HG02973 (cell line): ENCODE measurements around the gene LRIT1.
"Not testable (repeated sequence)": the region's sequence is repeated elsewhere in the genome, so short reads cannot be mapped to it uniquely, and the experiment has no call there.

ENCODE experiments used
- ATAC-seq: cut with Tn5 transposase; IDR thresholded peaks from one replicate; pipeline ENCODE4 v1.9.1; 2021; ENCODE audit warnings: moderate library complexity; ENCODE audit not compliant: unreplicated experiment

The LRIT1 gene, protein sequence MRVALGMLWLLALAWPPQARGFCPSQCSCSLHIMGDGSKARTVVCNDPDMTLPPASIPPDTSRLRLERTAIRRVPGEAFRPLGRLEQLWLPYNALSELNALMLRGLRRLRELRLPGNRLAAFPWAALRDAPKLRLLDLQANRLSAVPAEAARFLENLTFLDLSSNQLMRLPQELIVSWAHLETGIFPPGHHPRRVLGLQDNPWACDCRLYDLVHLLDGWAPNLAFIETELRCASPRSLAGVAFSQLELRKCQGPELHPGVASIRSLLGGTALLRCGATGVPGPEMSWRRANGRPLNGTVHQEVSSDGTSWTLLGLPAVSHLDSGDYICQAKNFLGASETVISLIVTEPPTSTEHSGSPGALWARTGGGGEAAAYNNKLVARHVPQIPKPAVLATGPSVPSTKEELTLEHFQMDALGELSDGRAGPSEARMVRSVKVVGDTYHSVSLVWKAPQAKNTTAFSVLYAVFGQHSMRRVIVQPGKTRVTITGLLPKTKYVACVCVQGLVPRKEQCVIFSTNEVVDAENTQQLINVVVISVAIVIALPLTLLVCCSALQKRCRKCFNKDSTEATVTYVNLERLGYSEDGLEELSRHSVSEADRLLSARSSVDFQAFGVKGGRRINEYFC

DNA sequence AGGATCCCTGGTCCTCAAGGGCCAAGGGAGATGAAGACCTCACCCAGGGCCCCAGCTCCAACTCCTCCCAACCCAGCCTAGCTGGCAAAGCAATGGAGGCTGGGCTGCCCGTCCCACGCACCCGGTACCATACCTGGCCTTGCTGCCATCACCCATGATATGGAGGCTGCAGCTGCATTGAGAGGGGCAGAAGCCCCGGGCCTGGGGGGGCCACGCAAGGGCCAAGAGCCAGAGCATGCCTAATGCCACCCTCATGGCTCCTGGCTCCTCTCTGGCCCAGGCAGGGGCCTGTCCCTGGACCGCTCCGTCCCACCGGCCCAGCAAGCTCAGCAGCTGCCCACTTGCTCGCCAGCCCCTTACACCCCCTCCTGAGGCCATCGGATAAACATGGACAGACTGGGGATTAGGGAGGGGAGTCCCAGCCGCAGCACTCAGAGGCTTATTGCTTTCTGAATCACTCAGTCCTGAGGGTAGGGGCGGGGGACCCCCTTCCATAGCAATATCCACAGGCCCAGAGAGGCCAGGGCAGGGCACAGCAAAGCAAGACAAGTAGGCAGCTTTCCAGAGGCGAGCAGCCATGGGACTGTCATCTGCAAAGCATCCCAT is at the start of gene LRIT1:
TSS of gene LRIT1 (minus strand) at position 362 of the 606 bp plus-strand sequence. CDS start at position 255, 107 bp downstream.
- no peak for ATAC-seq

DNA sequence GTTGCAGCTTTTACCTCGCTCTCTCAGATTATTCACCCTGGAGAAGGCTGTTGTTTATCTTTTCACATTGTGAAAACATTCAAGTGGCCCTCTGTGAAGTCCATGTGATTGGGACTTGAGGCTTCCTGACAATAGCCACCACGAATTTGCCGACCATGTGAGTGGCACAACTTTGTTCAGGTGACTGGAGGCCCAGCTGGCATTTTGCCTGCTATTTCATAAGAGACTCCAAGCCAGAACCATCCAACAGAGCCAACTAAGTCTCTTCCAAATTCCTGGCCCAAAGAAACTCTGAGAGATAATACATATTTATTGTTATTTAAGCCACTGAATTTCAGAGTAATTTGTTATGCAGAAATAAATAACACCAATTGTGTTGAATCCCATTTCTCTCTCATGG is 48.9 kb upstream of the LRIT1 start:
- no peak for ATAC-seq

DNA sequence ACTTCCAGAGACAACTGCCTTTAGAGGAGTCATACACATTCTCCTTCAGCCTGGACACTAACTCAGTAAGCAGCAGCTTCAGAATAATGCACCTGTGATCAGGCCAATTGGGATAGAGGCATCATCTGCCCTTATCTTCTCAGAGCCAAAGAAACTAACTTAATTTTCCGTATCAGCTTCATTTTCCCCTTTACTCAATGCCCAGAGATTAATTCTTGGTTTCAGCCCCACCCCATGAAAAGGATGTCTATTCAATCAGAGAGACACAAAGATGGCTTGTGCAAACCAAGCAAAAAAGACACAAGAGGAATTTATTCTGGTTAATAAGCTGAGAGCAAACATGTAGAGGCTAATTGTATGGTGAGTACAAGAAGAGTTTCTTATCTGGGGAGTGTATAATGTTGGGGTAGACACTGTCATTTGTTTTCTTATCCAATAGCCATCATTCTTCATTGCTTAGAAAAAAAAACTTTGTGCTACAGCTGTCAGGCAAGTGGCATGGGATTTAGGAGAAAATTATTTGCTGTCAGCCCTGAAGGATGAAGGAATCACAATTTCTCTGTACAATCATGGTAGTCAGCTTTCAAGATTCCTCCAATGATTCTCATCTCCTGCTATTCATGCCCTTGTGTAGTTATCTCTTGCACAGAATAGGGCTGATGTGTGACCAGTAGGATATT is 48.3 kb upstream of the LRIT1 start:
- ATAC-seq: no peak

DNA sequence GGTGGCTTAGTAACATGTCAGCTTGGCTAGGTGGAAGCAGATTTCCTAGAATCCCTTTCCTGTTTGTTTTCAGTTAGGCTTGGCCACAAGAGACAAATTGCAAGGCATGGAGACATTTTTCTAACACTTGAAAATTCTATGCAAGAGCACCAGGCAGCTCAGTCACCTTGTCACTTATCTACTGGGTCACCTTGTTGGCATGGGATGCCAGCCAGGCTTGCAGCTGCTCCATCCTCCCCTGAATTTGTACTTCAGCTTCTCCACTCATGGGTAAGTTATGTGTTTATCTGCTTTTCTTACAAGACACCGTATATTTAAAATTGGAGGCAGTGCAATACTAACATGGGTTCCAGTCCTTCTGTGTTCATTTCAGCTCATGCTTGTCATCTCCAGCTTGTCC is 46.8 kb upstream of the LRIT1 start:
- no peak for ATAC-seq

DNA sequence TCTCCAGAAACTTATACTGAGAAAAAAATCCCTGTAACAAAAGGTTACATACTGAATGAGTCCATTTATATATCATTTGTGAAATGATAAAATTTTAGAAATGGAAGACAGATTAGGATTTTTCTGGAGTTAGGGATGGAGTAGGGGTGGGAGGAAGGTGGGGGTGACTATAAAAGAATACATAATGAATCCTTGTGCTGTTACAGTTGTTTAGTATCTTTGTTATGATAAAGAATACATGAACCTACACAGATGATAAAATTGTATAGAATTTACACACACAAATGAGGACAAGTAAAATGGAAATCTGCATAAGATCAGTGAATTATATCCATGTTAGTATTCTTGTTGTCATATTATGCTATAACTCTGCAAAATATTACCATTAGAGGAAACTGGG is 45.3 kb upstream of the LRIT1 start:
- ATAC-seq: no peak

DNA sequence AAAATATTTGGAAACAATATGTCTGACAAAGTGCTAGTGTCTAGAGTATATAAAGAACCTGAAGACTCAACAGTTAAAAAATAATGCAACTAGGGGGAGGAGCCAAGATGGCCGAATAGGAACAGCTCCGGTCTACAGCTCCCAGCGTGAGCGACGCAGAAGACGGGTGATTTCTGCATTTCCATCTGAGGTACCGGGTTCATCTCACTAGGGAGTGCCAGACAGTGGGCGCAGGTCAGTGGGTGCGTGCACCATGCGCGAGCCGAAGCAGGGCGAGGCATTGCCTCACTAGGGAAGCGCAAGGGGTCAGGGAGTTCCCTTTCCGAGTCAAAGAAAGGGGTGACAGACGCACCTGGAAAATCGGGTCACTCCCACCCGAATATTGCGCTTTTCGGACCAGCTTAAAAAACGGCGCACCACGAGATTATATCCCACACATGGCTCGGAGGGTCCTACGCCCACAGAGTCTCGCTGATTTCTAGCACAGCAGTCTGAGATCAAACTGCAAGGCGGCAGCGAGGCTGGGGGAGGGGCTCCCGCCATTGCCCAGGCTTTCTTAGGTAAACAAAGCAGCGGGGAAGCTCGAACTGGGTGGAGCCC is 38.6 kb upstream of the LRIT1 start:
- not testable (repeated sequence) for ATAC-seq

DNA sequence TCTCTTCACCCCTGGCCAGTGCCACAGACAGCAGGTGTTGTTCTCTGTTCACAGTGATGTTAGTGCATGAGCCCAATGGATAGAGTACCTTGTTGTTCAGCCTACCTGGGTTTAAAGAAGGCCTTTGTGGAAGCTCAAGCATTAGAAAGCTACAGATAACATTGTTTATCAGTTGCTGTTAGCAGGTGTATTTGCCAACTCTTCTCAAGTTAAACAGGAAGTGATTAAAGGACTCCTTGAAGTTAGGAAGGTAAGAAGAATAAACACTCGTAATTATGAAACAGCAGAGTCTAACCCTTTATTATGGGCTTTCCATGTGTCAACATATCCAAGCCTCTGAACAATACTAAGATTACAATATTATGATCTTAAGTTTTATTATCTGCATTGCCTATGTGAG is 29.4 kb upstream of the LRIT1 start:
- ATAC-seq: no peak

DNA sequence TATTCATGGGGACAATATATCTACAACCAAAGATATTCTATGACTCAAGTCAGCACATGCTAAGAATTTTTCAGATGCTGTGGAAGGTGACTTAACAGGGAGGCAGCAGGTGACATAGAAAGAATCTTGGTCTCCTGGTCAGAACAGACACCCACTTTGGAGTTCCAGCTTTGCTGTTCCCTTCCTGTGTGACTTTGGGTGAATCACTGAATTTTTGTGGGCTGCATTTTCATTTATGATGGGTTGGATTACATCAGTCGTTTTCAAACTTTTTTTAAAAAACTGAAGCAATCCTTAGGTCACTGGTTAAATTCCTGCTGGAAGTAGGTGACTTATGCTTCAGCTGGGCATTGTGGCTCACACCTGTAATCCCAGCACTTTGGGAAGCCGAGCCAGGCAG is 28.4 kb upstream of the LRIT1 start:
- ATAC-seq: no peak

DNA sequence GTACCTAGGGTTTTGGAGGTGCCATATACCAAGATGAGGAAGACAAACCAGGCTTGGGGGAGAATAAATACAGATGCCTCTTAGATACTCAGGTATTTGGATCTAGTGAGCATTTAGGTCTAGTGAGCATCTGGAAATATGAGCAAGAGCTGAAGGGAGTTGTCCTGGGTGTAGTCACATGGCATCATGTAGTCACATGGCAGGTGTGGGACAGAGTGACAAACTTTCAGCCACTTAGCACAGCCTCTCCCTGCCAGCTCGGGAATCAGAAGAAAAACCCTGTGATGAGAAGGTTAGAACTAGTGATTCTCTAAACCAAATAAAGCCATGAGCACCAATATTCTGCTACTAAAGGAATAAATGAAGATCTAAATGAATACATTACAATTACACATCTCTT is 27.8 kb upstream of the LRIT1 start:
- no peak for ATAC-seq

DNA sequence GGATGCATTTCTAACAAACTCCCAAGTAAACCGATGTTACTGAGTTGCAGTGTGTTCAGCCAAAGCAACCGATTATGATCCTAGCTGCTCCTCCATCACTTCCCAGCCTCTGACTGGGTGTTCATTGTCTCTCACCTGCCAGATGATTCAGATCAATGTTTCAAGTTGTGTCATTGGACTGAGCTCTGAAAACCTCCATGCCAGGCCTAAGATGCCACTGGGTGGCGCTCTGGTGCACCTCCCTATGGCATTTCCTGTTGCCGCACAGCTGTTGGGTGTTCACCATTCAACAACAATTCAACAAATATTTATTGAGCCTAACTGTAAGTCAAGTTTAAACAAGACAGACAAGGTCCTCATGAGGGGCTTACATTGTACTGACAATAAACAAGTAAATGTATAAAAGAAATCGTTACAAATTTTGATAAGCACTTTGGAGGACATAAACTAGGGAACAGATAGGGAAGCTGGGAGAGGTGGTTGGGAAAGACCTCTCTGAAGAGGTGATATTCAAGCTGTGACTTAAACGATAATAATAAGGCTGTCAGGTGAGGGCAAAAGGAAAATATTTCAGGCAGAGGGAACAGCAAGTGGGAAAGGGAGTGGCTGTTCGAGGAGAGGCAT is 26.3 kb upstream of the LRIT1 start:
- ATAC-seq: peak; percentile 69

DNA sequence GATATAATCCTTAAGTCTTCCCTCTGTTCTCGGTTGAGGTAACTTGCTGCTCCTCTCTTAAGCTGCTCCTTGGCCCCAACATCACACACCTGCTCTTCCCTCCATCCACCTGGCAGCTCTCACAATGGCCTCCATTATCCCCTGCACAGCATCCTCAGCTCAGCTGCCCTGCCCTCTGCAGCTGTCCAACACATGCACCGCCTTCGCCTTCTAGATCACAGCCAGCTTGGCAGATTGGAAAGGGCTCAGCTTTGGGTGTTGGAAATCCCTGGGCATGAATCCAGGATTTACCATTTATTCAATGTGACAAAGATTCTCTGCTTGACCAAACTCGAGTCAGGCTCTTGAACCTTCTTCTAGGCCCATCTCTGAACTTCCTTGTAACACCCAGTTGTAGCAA is 24.1 kb upstream of the LRIT1 start:
- no peak for ATAC-seq

DNA sequence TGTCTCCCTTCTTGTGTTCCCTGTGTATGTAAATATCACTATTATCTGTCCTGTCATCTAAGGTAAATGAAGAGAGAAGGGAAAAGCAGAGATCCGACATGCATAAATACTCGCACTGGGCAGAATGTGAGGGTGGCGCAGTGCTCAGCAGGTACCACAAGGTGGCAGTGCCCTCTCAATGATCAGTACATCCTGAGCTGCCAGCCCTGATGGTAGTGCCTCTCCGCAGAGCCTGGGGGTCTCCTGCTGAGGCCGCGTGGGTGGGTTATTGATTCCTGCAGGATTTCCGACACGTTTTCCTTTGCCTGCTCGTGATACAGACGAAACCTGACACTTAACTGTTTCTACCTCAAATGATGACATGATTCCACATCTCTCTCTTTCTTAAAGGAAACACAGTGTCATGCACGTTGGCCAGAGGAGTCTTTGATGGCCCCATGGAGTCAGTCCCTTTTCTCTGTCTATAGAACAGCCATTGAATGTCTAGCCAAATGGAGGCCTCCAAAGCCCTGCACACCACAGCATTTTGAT is 23.3 kb upstream of the LRIT1 start:
- peak; percentile 90 for ATAC-seq

DNA sequence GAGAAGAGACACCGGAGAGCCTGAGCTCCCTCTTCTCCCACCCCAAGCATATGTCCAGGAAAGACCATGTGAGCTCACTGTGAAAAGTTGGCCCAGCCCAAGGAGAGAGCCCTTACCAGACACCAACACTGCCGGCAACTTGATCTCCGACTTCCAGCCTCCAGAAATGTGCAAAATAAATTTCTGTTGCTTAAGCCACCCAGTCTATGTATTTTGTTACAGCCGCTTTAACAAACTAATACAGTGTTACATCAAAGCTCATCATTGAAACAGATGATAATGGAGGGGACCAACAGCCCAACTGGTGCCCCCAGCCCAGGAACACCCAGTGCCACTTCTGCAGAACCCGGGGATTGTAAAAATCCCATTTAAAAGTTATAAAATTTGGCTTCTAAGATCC is 22.4 kb upstream of the LRIT1 start:
- ATAC-seq: no peak

DNA sequence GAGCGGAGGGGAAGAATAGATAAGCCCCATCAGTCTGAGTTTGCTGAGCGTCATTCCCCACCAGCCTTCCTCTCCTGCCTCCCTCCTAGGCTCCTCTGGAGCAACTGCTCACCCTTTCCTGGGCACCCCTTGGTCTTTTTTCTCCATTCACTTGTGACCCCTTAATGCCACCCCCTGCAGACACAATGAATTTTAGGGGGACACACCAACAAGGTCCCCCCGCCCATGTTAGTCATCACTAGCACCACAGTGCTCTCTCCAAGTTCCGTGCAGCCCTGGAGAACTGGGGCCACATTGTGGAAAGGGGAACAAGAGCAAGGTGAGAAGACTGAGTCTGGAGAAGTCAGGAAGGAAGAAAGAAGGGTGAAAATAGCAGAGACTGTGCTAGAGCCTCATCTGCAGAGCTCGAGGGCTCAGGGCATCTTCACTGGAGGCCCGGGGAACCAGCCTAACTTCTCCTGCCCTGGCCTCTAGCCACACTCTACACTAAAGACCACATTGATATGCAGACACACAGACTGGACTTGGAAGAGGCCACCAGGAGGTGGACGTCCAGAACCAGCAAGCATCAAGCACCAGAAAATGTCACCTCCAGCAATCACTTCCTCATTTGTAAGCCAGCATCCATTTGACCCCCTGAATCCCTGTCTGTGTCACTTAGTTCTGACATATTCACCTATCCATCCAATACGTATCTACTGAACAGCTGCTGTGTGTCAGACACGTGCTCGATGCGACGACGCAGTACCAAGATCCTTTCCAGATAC is 21.0 kb upstream of the LRIT1 start:
- ATAC-seq: no peak

DNA sequence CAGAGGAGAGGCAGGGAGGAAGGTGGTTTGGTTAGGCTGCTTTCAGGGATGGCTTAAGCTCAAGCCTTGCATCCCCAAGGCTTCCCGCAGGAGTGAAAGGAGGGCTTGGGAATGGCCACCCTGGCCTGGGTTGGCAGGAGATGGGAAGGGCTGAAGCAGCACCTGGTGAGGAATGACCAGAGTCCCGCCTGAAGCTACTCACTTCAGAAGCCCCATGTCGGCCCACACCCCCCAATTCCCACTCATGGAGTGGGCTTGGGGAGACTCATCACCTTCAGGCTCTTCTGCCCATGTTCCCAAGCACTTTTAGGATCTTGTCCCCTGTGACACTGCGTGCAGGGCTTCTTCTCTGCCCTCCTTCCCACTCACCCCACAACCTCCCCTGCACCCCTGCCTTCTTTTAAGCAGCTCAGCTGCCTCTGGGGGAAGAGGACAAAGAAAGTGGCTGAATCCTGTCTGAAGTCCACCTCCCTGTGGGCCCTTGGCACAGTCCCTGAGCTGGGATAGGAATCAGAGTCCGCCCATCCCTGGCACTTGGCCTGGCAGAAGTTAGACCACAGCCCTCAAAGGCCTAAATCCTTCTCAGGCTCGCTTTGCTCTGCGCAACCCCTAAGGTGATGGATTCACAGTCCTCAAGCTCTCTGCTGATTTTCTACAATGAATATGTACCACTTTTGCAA is 20.0 kb upstream of the LRIT1 start:
- no peak for ATAC-seq

DNA sequence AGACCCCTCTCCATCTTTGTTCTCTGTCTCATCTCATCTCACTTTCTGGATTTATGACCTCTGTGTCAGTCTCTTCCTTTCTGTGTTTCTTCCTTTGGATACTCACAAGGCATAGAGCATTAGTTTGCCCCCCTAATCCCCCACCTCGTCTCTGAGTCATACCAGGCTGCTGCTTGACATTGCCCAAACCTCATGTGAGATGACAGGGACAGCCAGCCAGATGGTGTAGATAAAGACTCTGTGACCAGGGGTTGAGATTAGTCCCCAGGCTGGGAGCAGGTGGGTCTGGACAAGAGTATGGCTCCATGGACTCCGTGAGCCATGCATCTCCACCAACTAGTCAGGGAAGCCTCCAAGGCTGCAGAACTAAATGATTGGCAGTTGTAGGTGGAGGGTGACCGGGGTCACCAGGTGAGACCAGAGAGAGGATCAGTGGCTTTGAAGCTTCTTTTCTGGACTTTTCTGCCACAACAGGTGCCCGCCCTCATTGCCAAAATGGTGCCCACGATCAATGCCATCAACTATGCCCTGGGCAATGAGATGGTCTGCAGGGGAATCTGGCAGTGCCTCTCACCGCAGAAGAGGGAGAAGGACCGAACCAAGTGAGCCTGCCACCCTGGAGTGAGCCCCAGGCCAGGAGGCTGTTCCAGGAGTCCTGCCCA is 16.8 kb upstream of the LRIT1 start:
- no peak for ATAC-seq

DNA sequence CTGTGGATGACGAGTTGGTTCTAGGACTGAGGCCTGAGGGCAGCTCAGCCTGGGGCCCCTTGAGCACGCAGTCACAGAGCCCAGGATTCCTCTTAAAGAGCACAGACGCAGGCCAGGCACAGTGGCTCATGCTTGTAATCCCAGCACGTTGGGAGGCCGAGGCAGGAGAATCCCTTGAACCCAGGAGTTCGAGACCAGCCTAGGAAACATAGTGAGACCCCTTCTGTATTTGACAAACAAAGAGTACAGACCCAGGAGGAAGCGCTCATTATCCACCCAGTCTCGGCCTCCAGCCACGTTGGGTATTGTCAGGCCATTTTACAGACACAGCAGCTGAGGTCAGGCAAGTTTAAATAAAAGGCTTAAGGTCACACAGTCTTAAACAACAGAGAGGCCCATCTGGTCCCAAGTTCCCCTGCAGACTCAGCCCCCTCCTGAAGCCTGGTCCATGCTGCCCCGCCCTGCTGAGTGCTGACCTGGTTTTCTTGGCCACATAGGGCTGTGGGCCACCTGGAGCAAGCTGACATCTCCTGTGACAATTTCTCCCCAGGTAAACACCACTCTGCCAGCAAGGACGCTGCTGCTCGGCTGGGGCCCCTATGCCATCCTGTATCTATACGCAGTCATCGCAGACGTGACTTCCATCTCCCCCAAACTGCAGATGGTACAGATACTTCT is 16.1 kb upstream of the LRIT1 start:
- ATAC-seq: no peak
